Amniotic epithelial cell (primary cell): ENCODE measurements around the gene C15orf62.

Experiments
- DNase-seq: peaks from one replicate; pipeline ENCODE4 v3.0.0-alpha.2; 2010; ENCODE audit warnings: low read depth

Gene C15orf62

GRCh38 chr15:40815042-40815698 is 45.4 kb downstream of the C15orf62 start:
- DNase-seq, result peak; percentile 33

- no peak for DNase-seq
Measured at GRCh38 chr15:40819048-40819447, 49.3 kb downstream of the C15orf62 start.

GRCh38 chr15:40821195-40821594 is 51.4 kb downstream of the C15orf62 start:
- no peak for DNase-seq
